Stimulated activated CD4-positive, alpha-beta T cell treated with anti-CD3 and anti-CD28 coated beads, Interleukin-12 subunit alpha, Interleukin-12 subunit beta, amount 100 ng/mL, for 48 hours (primary cell): ENCODE measurements around the gene CTXND1.
A peak's percentile ranks its signal among the peaks of the same experiment; 100 is the strongest.

Experiments used
- DNase-seq, 3 donors: peaks; one replicate each; pipeline ENCODE4 v3.0.0-alpha.2; 2020; ENCODE audit warnings: low read depth in 2 of 3, low spot score in 1 of 3

Gene CTXND1

GRCh38 chr15:80259942-80260510 is 8.0 kb upstream of the CTXND1 start:
- no peak for DNase-seq

DNA sequence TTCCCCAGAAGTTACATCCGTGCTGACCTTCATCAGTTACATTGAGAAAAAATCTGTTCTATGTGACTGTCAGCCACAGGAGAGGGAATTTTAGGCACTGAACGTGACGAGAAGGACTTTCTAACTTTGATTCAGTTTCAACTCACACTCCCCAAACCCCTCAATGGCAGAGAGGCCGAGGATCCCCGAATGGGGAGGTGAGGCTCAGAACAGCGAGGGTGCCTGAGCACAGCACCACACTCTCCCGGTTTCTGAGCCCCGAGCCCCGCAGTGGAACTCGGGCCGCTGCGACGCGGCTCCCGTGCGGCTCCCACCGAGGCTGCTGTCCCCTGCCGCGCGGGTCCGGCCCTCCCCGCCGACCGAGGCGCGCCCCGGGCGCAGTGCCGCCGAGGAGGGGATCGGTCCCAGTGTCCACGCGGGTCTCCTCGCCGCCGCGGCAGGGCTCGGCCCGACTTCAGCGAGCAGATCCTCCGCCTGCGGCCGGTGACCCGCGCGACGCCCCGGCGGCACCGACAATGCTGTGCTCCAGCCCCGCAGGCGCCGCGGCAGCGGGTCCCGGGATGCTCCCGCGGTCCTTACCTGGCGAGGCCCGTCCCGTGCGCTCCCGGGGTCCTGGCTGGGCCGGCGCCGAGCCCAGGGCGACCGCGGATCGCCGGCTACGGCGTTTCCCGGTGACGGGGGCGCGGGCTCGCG is 439 bp downstream of the CTXND1 start:
- DNase-seq, result no peak

DNA sequence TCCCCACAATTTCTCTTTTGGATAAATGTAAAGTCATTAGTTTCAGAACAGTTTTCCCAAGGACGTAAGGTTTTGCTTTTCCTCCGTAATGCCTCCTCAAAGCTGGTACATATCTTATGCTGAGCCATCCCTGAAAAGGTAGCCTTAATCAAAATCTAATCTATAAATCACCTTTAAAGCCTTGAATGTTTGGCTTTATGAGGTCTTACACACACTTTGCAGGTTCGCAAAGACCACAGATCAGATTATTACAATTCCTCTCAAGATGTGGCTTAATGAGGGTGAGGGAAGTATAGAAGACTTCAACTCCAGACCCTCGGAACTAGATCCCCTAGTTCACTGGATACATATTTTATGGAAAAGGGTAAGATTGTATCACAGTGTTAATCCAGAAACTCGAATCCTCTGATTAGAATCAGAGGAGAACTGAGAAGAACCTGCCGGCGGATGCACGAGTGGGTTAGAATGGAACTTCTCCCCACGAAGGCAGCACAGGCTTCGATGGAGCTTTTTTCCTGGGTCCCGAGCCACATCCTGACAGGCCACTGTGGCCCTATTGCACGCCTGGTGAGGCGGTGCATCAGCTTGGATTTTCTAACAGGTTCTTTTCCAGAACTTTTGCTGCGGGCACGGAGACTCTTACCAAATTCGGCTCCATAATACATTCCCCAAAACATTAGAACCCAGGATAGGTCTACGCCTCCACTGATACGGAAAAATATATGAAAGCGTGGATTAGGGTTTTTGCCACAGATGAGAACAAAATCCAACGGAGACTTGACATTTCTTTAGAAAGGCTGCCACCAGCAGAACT is 1.2 kb downstream of the CTXND1 start:
- DNase-seq, result no peak

DNA sequence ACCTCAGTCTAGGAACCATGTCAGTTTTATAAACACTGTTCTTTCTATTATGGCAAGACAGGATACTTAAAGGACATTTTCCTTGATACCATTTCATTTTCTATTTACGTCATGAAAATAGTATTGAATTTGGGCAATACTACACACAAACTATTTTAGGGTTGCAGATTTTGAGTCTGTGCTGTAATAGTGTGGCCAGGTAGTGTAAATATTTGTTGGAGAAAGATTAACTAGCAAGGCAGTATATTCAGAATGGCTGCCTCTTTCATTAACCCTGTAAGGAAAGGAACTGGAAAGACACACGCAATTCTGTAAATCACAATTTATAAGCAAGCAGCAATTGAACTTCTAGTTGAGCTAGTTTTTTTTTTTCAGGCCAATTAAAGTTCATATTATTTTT is 2.0 kb downstream of the CTXND1 start:
- DNase-seq, result no peak

GRCh38 chr15:80247320-80247719 is 4.7 kb downstream of the CTXND1 start:
- no peak for DNase-seq

DNA sequence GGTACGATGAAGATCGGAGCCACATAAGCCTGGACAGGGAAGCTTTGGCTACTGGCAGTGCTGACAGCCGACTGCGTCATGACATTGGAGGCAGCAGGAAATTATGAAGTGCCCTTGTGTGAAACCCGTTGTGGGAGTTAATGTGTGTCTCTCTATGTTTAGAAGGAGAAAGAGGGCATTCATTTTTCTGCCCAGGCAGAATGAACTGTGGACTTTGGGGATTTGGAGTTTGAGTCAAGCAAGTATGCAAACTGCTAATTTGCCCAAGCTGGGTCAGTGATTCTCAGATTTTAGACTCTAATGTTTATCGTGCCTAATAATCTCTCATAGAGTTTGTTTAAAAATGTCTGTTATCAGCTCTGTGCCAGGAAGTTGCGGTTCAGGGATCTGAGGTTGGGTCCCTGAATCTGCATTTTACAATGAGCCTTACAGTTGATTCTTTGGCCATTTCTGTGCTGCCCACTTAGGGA is 5.6 kb downstream of the CTXND1 start:
- DNase-seq, result no peak

DNA sequence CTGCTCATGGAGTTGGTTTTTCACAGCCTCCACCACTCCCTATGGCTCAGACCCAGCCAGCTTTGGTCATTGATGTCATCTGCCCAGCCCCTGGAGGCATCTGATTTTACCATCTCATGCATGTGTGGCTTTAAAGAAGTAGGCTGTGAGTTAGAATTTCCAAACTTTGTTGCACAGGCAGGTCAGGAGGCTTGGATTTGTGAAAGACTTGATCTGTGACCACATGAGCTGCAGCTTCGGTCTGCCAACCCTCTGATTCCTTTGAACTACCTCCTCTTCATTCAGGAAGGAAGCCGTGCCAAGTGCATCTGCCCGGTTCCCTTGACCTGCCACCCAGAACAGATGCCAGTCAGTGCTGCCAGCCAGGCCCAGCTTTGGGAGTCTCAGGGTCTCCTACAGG is 9.2 kb downstream of the CTXND1 start:
- DNase-seq, result no peak

DNA sequence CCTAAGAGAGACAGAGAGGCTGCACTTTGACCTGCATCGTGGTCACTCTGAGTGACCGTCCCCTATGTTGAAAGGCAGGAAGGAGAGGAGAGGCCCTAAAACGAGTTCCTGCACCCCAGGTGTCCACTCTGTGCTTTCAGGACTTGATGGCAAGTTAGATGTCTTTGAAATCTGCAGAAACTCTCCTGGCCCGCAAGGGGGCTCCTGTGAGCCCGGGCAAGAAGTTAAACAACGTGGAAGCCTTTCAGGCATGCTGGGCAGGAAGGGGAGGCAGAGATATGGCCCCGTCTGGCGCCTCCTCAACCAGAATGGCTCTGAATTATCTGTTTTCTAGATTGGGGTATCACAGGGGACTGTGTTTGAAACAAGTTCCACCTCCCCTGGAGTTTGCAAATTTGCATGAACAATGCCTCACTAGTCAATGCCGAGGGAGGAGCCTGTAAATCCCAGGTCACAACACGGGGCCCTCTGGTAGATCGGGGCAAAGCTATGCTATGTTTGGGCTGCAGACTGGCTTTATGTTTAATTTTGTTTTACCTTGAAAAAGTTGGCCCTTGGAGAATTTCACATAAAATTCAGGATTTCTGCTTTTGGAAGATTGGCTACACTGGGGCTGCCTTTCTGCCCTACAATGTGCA is 9.8 kb downstream of the CTXND1 start:
- DNase-seq, result no peak

- DNase-seq, result no peak
Observed at GRCh38 chr15:80241508-80241907, 10.5 kb downstream of the CTXND1 start.

DNA sequence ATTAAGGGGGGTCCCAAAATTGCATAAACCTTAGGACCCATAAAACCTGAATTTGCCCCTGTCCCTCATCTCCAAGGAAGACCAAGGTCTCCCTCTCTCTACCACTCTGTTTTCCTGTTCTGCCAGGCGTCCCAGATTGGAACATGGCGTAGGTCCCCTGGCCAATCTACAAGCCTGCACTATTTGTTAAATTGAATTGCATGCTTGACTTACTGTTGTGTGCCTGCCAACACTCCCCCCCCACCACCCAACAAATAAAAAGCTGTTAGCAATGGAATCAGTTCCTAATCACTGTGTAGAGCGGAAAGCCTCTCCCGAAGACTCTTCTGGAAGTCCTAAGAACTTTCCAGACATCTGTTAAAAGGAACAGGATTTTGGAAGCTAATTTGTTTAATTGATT is 11.7 kb downstream of the CTXND1 start:
- no peak for DNase-seq

DNA sequence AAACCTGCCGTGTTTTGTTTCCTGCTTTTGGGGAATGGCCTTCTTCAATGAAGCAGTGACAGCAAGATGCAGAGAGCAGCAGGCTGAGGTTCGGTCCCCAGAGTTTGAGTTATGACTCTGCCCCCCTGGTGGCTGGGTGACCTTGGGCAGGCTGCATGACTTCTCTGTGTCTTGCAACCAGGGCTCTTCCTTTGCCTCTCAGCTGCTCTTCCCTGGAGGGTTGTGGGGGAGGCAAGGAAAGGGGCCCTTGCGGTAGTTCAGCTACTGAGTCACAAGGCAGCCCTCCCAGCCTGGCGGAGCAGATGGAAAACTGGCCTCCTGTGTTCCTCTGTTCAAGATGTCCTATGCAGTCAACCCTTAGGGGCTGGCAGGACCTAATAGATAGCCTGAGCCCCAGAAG is 17.1 kb downstream of the CTXND1 start:
- peak; percentile 25 to 40 (median 26) for DNase-seq

GRCh38 chr15:80233581-80233980 is 18.4 kb downstream of the CTXND1 start:
- no peak for DNase-seq

GRCh38 chr15:80231371-80231770 is 20.6 kb downstream of the CTXND1 start:
- DNase-seq, result no peak

- no peak for DNase-seq
Observed at GRCh38 chr15:80228959-80229610, 22.9 kb downstream of the CTXND1 start.

DNA sequence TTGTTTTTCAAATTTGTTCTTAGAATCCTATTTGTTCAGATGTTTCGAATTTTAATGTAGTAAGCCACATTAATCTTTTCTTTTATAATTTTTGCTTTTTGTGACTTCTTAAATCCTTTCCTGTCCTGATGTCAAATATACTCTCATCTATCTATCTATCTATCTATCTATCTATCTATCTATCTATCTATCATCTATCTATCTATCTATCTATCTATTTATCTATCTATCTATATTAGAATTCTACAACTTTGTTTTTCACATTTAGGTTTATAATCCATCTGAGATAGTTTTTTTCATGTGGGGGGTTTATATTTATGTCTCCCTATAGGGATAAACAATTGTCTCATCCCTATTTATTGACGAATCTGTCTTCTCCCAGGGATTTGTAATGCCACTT is 32.1 kb downstream of the CTXND1 start:
- no peak for DNase-seq

DNA sequence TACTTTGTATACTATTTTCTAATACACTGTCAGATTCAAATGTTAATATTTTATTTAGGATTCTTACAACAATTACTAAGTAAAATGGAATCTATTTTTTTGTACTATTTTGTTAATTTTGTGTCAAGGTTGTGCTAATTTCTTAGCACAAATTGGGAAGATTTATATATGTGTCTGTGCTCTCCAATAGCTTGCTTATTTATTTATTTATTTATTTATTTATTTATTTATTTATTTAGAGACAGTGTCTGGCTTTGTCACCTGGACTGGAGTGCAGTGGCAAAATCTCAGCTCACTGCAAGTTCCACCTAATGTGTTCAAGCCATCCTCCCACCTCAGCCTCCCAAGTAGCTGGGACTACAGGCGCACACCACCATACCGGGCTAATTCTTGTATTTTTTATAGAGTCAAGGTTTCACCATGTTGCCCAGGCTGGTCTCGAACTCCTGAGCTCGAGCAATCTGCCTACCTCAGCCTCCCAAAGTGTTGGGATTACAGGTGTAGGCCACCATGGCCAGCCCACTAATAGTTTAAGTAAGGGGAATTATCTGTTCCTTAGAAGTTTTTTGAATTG is 34.6 kb downstream of the CTXND1 start:
- no peak for DNase-seq

- no peak for DNase-seq
Observed at GRCh38 chr15:80216911-80217310, 35.1 kb downstream of the CTXND1 start.

DNA sequence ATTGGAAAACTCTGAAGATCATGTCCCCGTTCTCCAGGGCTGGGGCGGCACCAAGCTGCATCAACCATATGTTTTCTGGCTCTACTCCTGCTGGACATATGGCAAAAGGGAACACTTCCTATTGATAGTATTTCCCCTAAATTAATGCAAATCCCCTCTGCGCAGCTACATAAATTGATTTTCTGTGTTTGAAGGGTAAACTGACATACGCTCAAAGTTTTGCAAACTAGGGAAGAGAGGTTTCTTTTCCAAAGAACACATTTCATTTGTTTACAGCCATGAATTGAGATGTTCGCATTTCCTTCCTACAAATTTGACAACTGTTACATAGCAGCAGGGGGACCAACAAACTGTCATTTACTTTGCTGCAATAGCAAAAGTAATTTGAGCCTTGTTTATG is 35.9 kb downstream of the CTXND1 start:
- DNase-seq, result no peak

- DNase-seq, result no peak
Observed at GRCh38 chr15:80214910-80215309, 37.1 kb downstream of the CTXND1 start.

- DNase-seq, result no peak
Observed at GRCh38 chr15:80211976-80212375, 40.0 kb downstream of the CTXND1 start.
